Stimulated activated naive CD8-positive, alpha-beta T cell treated with anti-CD3 and anti-CD28 coated beads, Interleukin-15, Interleukin-2, amounts not matched to agents 100 U/mL and 50 U/mL, for 24 hours (primary cell): Measurements from ENCODE around the gene B3GAT3.
"Not testable (repeated sequence)": the region's sequence is repeated elsewhere in the genome, so short reads cannot be mapped to it uniquely, and the experiment has no call there.

Experiments
- ATAC-seq: fragments of 150-1000 bp; cut with Tn5 transposase; one replicate; pipeline ENCODE4 v1.10.0; 2021
- DNase-seq: peaks from one replicate; pipeline ENCODE4 v3.0.0; 2021

The B3GAT3 gene

DNA sequence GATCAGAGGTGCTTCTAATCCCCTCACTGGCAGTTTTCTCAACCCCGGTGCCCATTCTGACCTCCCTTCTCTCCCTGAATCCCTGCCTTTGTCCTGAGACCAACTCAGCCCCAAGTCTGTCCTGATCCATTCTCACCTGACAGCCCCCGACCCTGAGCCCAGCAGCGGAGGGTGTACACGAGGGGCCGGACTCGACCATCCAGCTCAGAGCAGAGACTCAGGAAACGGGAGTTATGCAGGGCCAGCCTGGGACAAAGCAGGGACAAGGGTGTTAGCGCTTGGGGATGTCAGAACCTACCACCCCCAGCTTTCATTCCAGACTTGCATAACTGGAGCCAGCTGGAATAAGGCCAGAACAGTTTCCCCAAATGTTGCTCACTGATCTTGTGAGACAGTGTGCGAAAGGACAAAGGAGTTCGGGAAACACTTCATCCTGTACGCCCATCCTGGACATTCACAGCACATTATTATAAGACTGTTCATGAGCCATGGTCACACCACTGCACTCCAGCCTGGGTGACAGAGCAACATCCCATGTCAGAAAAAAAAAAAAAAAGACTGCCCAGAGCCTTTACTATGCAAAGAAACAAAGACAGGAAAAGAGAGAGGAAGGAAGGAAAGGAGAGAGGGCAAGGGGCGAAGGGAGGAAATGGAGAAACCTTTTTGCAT is 44.6 kb downstream of the B3GAT3 start:
- DNase-seq, result no peak
- no peak for ATAC-seq

DNA sequence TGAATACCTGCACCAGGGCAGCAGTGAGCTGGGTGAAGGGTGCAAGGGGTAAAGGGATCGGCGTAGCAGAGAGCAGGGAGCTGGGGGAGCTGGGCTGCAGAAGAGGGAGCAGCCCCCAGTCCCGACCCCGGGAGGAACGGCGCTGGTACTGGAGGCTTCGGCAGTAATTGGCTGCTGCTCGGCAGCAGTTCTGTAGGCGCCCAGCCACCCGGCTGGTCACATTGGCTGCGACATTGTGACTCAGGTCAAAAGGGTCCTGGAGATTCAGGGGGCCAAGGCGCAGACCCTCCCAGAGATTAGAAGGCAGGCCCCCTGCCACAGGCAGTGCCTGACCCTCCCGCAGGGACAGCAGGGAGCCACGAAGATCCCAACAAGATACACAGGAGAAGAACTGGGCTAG is 45.9 kb downstream of the B3GAT3 start:
- DNase-seq (no peak), ATAC-seq (no peak)

DNA sequence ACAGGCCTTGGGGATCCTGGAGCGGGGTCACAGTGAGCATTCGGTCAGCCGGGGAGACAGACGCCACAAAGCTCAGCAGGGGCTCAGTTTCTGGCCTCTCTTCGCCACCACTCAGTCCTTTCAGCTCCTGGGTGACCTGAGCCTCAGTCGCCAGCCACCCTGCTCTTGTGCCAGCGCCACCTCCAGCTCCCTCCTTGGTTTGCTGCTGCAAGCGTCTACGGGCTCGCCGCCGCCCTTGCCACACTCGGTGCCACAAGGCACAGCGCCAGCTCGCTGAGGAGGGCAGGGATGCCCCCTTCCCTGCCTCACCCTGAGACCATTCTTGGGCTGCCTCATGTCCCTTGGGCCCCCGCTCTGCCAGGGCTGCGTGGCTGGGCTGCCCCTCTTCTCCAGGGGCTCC is 46.6 kb downstream of the B3GAT3 start:
- no peak for ATAC-seq
- DNase-seq, result no peak

- DNase-seq, result peak; percentile 45
These were observed 47.3 kb downstream of the B3GAT3 start for GRCh38 chr11:62574363-62575071.

DNA sequence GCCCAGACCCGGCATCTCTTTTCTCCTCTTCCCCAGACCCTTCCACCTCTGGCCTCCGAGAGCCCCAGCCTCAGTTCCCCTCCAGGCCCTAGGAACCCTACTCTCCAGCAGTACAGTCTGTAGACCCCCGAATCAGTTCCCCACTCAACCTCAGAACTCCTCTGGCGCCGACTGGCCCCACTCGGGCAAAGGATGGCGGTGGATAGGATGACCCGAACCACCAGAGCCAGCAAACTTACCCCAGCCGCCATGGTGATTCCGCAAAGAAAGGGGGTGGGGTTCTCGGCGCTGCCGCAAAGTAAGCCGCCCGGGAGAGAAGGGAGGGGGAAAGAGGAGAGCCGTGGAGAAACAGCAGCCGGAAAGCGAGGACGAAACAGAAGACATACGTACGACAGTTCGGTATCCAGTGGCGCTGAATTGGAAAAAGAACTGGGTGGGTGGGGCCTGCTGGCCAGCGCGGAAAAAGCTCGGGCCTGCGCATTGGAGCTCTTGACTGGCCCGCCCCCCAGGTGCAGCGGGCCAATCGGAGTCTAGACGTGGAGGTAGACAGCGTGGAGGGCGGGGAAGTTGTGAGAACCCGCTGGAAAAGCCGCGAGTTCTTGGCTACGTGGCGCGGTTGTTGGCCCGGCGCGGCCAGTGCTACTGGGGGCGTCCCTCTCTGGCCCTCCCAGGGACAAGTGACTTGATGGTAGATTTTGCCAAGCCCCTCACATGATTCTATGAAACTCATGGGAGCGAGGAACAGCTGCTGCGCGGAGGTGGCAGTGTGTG is 48.0 kb downstream of the B3GAT3 start, which contains the start of gene EEF1G:
Gene EEF1G (minus strand): TSS at position 300 of the 771 bp plus-strand sequence. CDS start 49 bp downstream, at position 251.
- peak; percentile 93 for ATAC-seq

More at GRCh38 chr11:62574363-62575071, 47.3 kb downstream of the B3GAT3 start:
- peak; percentile 8 for ATAC-seq

GRCh38 chr11:62573006-62573591 is 48.7 kb downstream of the B3GAT3 start:
- ATAC-seq, result no peak
- DNase-seq, result no peak

More for the DNA sequence above, 48.0 kb downstream of the B3GAT3 start, which contains the start of gene EEF1G:
- DNase-seq, result peak; percentile 97

DNA sequence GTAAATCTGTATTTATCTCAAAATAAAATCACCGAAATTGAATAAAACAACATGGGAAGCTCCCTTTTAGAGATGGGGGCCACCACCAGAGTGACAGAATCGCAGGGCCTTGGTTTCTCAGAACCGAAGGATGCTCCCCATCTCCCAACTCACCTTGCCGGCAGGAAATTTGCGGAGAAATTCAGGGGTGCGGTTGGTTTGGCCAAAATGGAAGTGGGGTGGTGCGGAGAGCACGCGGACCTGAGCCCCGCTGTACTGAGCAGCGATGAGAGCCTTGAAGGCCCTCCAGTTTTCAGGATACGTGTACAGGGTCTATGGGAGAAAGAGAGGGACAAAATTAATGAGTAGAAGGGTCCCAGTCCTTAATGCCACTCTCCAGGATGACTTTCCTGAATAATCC is 49.4 kb downstream of the B3GAT3 start:
- DNase-seq, result no peak
- no peak for ATAC-seq

DNA sequence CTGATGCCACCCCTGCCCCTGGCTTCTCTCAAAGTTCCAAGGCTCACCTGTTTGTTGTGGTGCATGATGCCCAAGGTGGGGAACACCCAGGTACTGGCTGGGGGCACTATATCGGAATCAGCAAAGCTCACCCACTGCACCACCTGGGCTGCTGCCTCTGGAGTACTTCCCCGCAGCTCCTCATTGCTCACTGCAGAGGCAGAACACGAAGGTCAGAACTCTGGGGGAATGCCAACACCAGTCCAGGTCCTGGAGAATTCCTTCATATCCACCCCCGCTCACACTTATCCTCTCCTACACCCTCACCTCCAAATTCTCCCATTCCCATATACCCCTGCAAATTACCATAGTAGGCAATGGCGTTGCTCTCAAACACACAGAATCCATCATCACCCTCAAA is 50.3 kb downstream of the B3GAT3 start:
- ATAC-seq, DNase-seq: not testable (repeated sequence)

DNA sequence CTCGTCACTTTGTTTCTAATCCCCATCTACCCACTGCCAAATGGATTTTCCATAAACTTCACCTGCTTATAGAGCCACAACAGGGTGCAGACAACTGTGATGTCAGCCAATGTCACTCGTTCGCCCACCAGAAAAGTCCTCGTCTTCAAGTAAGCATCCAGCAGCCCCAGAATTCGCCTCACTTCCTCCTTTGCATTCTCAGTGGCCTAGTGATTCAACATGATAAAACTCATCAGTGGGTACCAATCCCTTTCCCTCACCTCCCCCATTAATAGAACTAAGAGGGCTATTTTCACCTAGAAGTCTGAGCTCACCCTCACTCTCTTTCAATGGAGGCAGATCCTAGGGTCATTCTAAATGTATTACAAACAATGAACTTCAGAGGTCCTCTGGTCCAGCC is 50.9 kb downstream of the B3GAT3 start:
- not testable (repeated sequence) for DNase-seq, ATAC-seq

DNA sequence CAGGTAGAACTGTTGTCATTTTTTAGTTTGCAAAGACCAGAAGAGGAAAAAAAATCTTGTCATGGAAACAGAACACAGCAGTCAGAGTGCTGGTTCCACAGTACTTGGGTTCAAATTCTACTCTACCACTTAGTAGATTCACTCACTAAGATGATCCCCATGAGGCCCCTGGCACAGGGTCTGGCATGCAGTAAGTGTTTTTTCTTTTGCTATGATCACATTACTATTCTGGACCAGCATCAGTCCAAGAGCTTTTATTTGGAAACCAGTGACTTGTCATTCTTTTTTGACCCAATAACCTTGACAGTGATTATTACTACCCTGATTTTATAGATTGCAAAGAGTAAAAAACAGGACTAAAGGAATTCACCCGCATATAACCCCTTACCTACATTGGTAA is 52.2 kb downstream of the B3GAT3 start:
- no peak for ATAC-seq
- no peak for DNase-seq

- DNase-seq, result no peak
- no peak for ATAC-seq
These were observed 54.7 kb downstream of the B3GAT3 start for GRCh38 chr11:62567018-62567633.

DNA sequence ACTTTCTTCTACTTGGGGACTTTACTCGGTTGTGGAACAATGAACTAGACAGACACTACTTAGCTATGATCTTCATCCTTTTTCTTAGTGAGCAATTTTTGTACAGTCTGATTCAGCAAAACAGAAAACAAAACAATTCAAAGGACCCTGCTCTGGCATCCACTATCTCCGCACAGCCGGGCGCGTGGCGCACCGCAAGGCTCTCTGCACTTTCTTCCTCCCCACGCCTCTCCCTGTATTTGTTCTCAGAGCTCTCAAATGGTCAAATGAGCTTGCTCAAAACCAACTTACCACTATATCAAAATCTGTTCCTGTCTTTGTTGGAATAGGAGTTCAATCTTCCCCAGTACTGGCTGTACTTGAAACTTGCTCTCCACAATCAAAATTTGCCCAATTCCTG is 55.5 kb downstream of the B3GAT3 start:
- DNase-seq (no peak), ATAC-seq (no peak)
